Measurements from ENCODE around the gene PCDHB14.

The PCDHB14 gene

DNA sequence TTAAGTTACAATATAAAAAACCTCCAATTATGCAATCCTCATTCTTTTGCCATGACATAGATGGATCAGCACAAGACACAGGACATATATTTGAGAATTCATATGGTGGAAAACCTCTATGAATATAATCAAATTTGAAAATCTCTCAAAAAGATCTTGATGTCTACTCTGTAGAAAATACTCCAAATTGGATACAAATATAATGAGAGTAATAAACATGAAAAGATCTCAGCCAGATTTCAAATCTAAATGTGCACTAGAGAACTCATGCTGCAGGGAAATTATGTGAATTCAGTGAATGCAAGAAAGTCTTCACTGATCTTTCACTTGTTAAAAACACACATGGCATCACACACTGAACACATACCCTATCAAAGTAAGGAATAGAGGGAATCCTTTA lies 35.8 kb downstream of the PCDHB14 start:
- no peak for DNase-seq (ENCODE audit: low read depth in 1 of 2, low spot score in 1 of 2)
- no peak overlapping the region for H3K27ac ChIP-seq (replicated peaks)
- no peak overlapping the region for H3K4me3 ChIP-seq (replicated peaks; ENCODE audit: insufficient read depth, low read length)
- H3K27me3 ChIP-seq (ENCODE audit: insufficient read depth, poor library complexity, severe bottlenecking) = no peaks in the 10 kb centered on the region
- TF ChIP-seq SPI1 (IDR thresholded peaks at IDR 0.05; ENCODE audit: borderline replicate concordance, low read depth) (no peak), POLR2AphosphoS5 (IDR thresholded peaks at IDR 0.05; ENCODE audit: low read depth) (no peak), GABPA (IDR thresholded peaks at IDR 0.05; ENCODE audit: low read depth) (no peak)
- TF ChIP-seq, protein P1, sequence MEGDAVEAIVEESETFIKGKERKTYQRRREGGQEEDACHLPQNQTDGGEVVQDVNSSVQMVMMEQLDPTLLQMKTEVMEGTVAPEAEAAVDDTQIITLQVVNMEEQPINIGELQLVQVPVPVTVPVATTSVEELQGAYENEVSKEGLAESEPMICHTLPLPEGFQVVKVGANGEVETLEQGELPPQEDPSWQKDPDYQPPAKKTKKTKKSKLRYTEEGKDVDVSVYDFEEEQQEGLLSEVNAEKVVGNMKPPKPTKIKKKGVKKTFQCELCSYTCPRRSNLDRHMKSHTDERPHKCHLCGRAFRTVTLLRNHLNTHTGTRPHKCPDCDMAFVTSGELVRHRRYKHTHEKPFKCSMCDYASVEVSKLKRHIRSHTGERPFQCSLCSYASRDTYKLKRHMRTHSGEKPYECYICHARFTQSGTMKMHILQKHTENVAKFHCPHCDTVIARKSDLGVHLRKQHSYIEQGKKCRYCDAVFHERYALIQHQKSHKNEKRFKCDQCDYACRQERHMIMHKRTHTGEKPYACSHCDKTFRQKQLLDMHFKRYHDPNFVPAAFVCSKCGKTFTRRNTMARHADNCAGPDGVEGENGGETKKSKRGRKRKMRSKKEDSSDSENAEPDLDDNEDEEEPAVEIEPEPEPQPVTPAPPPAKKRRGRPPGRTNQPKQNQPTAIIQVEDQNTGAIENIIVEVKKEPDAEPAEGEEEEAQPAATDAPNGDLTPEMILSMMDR (IDR thresholded peaks at IDR 0.05; ENCODE audit: insufficient read depth, low read length) = no peak
- TF ChIP-seq, protein P2, sequence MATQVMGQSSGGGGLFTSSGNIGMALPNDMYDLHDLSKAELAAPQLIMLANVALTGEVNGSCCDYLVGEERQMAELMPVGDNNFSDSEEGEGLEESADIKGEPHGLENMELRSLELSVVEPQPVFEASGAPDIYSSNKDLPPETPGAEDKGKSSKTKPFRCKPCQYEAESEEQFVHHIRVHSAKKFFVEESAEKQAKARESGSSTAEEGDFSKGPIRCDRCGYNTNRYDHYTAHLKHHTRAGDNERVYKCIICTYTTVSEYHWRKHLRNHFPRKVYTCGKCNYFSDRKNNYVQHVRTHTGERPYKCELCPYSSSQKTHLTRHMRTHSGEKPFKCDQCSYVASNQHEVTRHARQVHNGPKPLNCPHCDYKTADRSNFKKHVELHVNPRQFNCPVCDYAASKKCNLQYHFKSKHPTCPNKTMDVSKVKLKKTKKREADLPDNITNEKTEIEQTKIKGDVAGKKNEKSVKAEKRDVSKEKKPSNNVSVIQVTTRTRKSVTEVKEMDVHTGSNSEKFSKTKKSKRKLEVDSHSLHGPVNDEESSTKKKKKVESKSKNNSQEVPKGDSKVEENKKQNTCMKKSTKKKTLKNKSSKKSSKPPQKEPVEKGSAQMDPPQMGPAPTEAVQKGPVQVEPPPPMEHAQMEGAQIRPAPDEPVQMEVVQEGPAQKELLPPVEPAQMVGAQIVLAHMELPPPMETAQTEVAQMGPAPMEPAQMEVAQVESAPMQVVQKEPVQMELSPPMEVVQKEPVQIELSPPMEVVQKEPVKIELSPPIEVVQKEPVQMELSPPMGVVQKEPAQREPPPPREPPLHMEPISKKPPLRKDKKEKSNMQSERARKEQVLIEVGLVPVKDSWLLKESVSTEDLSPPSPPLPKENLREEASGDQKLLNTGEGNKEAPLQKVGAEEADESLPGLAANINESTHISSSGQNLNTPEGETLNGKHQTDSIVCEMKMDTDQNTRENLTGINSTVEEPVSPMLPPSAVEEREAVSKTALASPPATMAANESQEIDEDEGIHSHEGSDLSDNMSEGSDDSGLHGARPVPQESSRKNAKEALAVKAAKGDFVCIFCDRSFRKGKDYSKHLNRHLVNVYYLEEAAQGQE (IDR thresholded peaks at IDR 0.05; ENCODE audit: insufficient replicate concordance, low read depth) = no peak

DNA sequence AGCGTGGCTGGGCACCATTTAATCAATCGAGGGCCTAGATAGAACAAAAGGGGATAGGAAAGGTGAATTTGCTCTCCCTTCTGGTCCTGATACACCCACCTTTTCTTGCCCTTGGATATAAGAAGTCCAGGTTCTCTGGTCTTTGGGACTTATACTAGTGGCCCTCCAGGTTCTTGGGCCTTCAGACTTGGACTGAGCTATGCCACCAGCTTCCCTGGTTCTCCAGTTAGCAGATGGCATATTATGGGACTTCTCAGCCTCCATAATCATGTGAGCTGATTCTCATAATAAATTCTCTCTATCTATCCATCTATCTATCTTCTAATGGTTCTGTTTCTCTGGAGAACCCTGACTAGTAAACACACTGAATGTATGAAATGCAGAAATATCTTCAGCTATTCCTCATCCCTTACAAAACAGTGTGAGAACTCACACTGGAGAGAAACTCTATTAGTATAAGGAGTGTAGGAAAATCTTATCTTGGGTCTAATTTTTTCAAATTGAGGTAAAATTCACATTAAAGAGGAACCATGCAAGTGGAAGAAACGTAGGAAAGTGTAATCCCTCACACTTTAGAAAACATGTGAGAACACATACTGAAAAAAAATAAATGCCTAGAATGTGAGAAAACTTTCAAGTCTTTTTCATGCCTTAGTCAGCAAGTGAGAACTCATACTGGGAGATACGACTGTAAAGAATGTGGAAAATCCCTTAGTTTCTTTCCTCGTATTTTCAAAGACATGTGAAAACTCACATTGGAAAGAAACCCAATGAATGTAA lies 37.5 kb downstream of the PCDHB14 start:
- DNase-seq (ENCODE audit: low read depth in 1 of 2, low spot score in 1 of 2) = no peak
- TF ChIP-seq, protein P2 (IDR thresholded peaks at IDR 0.05; ENCODE audit: insufficient replicate concordance, low read depth) = no peak
- Histone ChIP-seq H3K27ac (replicated peaks) (no peak overlapping the region), H3K4me3 (replicated peaks; ENCODE audit: insufficient read depth, low read length) (no peak overlapping the region), H3K27me3 (ENCODE audit: insufficient read depth, poor library complexity, severe bottlenecking) (no peaks in the 10 kb centered on the region)

DNA sequence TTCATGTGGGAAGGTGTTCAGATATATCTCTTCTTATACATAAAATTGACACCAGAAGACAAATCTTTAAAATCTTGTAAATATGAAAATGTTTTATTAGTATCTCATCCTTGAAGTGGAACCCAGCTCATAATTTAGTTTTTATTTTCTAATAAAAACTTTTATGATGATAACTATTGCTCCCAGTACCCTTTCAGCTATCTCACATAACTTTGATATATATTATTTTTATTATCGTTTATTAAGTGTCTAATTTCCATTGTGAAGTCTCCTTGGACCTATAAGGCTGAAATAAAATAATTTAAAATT lies 38.0 kb downstream of the PCDHB14 start:
- no peak for DNase-seq (ENCODE audit: low read depth in 1 of 2, low spot score in 1 of 2)
- no peak overlapping the region for H3K4me3 ChIP-seq (replicated peaks; ENCODE audit: insufficient read depth, low read length)
- no peaks in the 10 kb centered on the region for H3K27me3 ChIP-seq (ENCODE audit: insufficient read depth, poor library complexity, severe bottlenecking)
- no peak for TF ChIP-seq POLR2AphosphoS5 (IDR thresholded peaks at IDR 0.05; ENCODE audit: low read depth)
- TF ChIP-seq SPI1 (IDR thresholded peaks at IDR 0.05; ENCODE audit: borderline replicate concordance, low read depth) = no peak
- no peak for TF ChIP-seq GABPA (IDR thresholded peaks at IDR 0.05; ENCODE audit: low read depth)
- TF ChIP-seq, protein P2 (IDR thresholded peaks at IDR 0.05; ENCODE audit: insufficient replicate concordance, low read depth) = no peak
- TF ChIP-seq, protein P1 (IDR thresholded peaks at IDR 0.05; ENCODE audit: insufficient read depth, low read length) = no peak
- no peak overlapping the region for H3K27ac ChIP-seq (replicated peaks)
